HepG2 (cell line): ENCODE data around the gene ADRA2B. TPM values are rescaled to one million over a fixed set of nuclear protein-coding genes. Genes with fewer than 3 reads are reported as not detected.

ENCODE experiments used
- ATAC-seq: fragments of 200-7000 bp; cut with Tn5 transposase; 3 replicates; pipeline ENCODE4 v1.9.1; 2020; ENCODE audit warnings: mild to moderate bottlenecking, moderate library complexity
- BruUV-seq: library from RNA; stranded (reverse); fragments of 400-500 nt; replicated peaks from 2 replicates; lab custom pipeline; 2021; lab: Mats Ljungman, UMichigan
- CTCF ChIA-PET: fragments of 300-600 bp; formaldehyde crosslinking; extraction: SDS; loops from one replicate; lab custom pipeline; 2021; ENCODE audit warnings: low total read pairs, inconsistent platforms, low intra/inter-chr PET ratio; lab: Yijun Ruan, JAX
- POLR2A ChIA-PET: fragments of 350-600 bp; sonication (Branson Sonifier 250); formaldehyde crosslinking; loops from one replicate; lab custom pipeline; 2020; ENCODE audit warnings: antibody characterized with exemption, inconsistent platforms; lab: Yijun Ruan, JAX
- DNase-seq: peaks from one replicate; pipeline ENCODE4 v3.0.0-alpha.2; 2015; ENCODE audit warnings: low spot score
- FAIRE-seq: peaks from 3 replicates; lab custom pipeline; 2011; peaks lifted over from hg19 to GRCh38; lab: Jason Lieb, UNC
- H2AFZ ChIP-seq: one replicate; pipeline ENCODE4 v1.6.1; 2011; ENCODE audit warnings: low read length, inconsistent platforms
- H3K27ac ChIP-seq: fragments of 300-600 bp; 3 replicates; pipeline ENCODE4 v1.8.0; 2011; ENCODE audit warnings: mixed run types, mild to moderate bottlenecking, mixed read lengths, low read length, inconsistent platforms; ENCODE audit not compliant: insufficient read depth; ENCODE audit errors: extremely low read length
- H3K27me3 ChIP-seq, 2 experiments: fragments of 200-600 bp in 1 of 2; 2 replicates in 1 of 2; 3 replicates in 1 of 2; pipeline versions ENCODE4 v1.6.0 to v1.8.0; 2011; ENCODE audit warnings: low read length in 2 of 2, mild to moderate bottlenecking in 2 of 2, moderate library complexity in 2 of 2, inconsistent platforms in 1 of 2; ENCODE audit not compliant: insufficient read depth in 2 of 2, control insufficient read depth in 1 of 2
- H3K36me3 ChIP-seq, 2 experiments: fragments of 200-600 bp in 1 of 2; replicated peaks in 1 of 2; 2 replicates in 1 of 2; 3 replicates in 1 of 2; pipeline versions ENCODE4 v1.5.1 to v1.8.0; 2011; ENCODE audit warnings: low read length in 2 of 2, inconsistent platforms in 1 of 2; ENCODE audit not compliant: insufficient read depth in 2 of 2, control insufficient read depth in 1 of 2
- H3K4me1 ChIP-seq: 2 replicates; pipeline ENCODE4 v1.5.1; 2012; ENCODE audit warnings: low read length, inconsistent platforms; ENCODE audit not compliant: insufficient read depth
- H3K4me2 ChIP-seq: 2 replicates; pipeline ENCODE4 v1.6.0; 2011; ENCODE audit warnings: low read depth, low read length, inconsistent platforms
- H3K4me3 ChIP-seq, 3 experiments: fragments of 200-600 bp in 1 of 3; sonication (generic), shearing (Covaris generic) in 1 of 3; replicated peaks in 1 of 3; 2 replicates each; pipeline ENCODE4 v1.5.1; 2011 to 2016; ENCODE audit warnings: low read length in 3 of 3, inconsistent platforms in 2 of 3, low read depth in 2 of 3, mild to moderate bottlenecking in 2 of 3, control low read depth in 1 of 3, mixed read lengths in 1 of 3; ENCODE audit not compliant: insufficient read depth in 1 of 3
- H3K79me2 ChIP-seq: one replicate; pipeline ENCODE4 v1.6.1; 2011; ENCODE audit warnings: low read length, inconsistent platforms; ENCODE audit not compliant: insufficient read depth
- H3K9ac ChIP-seq: 2 replicates; pipeline ENCODE4 v1.6.0; 2011; ENCODE audit warnings: mild to moderate bottlenecking, low read depth, low read length, inconsistent platforms; ENCODE audit not compliant: insufficient read depth
- H3K9me3 ChIP-seq: 2 replicates; pipeline ENCODE4 v1.5.1; 2012; ENCODE audit warnings: mild to moderate bottlenecking, low read length
- H4K20me1 ChIP-seq: 2 replicates; pipeline ENCODE4 v1.6.0; 2011; ENCODE audit warnings: inconsistent platforms, mild to moderate bottlenecking, low read length, moderate library complexity; ENCODE audit not compliant: insufficient read depth
- ADNP ChIP-seq: sonication (generic); formaldehyde crosslinking; IDR thresholded peaks from 2 replicates; pipeline ENCODE4 v1.4.0; 2020; ENCODE audit warnings: missing genetic modification reagents
- ARNT ChIP-seq: fragments of 450-650 bp; IDR thresholded peaks from 2 replicates; pipeline ENCODE4 v1.6.1; 2017
- ATF3 ChIP-seq: sonication (generic); formaldehyde crosslinking; IDR thresholded peaks from 2 replicates; pipeline ENCODE4 v1.4.0; 2020; ENCODE audit warnings: missing genetic modification reagents
- FIP1L1 ChIP-seq: fragments of 200-400 bp; formaldehyde crosslinking; IDR thresholded peaks from 2 replicates; pipeline ENCODE4 v1.6.1; 2018; ENCODE audit warnings: low read depth, mild to moderate bottlenecking, low read length, moderate library complexity, borderline replicate concordance; ENCODE audit not compliant: insufficient read depth
- HBP1 ChIP-seq: IDR thresholded peaks from 2 replicates; pipeline ENCODE4 v1.6.1; 2016; ENCODE audit warnings: low read depth, control low read depth
- HNRNPK ChIP-seq: fragments of 200-400 bp; formaldehyde crosslinking; IDR thresholded peaks from 2 replicates; pipeline ENCODE4 v1.6.1; 2018; ENCODE audit warnings: low read length, low read depth, moderate library complexity, mild to moderate bottlenecking; ENCODE audit not compliant: poor library complexity, severe bottlenecking
- KLF11 ChIP-seq: IDR thresholded peaks from 2 replicates; pipeline ENCODE4 v1.6.1; 2016; ENCODE audit warnings: missing compliant biosample characterization
- MLLT10 ChIP-seq: sonication (generic); formaldehyde crosslinking; IDR thresholded peaks from 2 replicates; pipeline ENCODE4 v1.4.0; 2020; ENCODE audit warnings: missing genetic modification reagents
- ONECUT2 ChIP-seq: sonication (generic); formaldehyde crosslinking; IDR thresholded peaks from 2 replicates; pipeline ENCODE4 v1.4.0; 2020; ENCODE audit warnings: missing genetic modification reagents
- PHB2 ChIP-seq: fragments of 450-650 bp; IDR thresholded peaks from 2 replicates; pipeline ENCODE4 v1.6.1; 2018; ENCODE audit not compliant: partially characterized antibody
- POGZ ChIP-seq: sonication (generic); formaldehyde crosslinking; IDR thresholded peaks from 2 replicates; pipeline ENCODE4 v1.4.0; 2020; ENCODE audit warnings: mild to moderate bottlenecking, missing genetic modification reagents
- PPARG ChIP-seq: conservative IDR thresholded peaks from 2 replicates; pipeline ENCODE4 v1.6.1; 2016; ENCODE audit warnings: missing biosample characterization, missing genetic modification reagents
- STAG1 ChIP-seq: sonication (generic); formaldehyde crosslinking; IDR thresholded peaks from 2 replicates; pipeline ENCODE4 v1.4.0; 2020; ENCODE audit warnings: missing genetic modification reagents
- ZBTB37 ChIP-seq: sonication (generic); formaldehyde crosslinking; IDR thresholded peaks from 2 replicates; pipeline ENCODE4 v1.4.0; 2020; ENCODE audit warnings: mild to moderate bottlenecking, missing genetic modification reagents
- ZBTB39 ChIP-seq: sonication (generic); formaldehyde crosslinking; IDR thresholded peaks from 2 replicates; pipeline ENCODE4 v1.5.0; 2020; ENCODE audit warnings: missing genetic modification reagents
- ZNF121 ChIP-seq: sonication (generic); formaldehyde crosslinking; IDR thresholded peaks from 2 replicates; pipeline ENCODE4 v1.5.0; 2020; ENCODE audit warnings: mild to moderate bottlenecking, missing genetic modification reagents
- ZNF644 ChIP-seq: IDR thresholded peaks from 2 replicates; pipeline ENCODE4 v1.6.1; 2016; ENCODE audit warnings: low read depth
- ZNF772 ChIP-seq: sonication (generic); formaldehyde crosslinking; IDR thresholded peaks from 2 replicates; pipeline ENCODE4 v1.5.0; 2020; ENCODE audit warnings: mild to moderate bottlenecking, missing genetic modification reagents
- ZNF781 ChIP-seq: sonication (generic); formaldehyde crosslinking; IDR thresholded peaks from 2 replicates; pipeline ENCODE4 v1.5.1; 2020; ENCODE audit warnings: borderline replicate concordance, mild to moderate bottlenecking, missing genetic modification reagents; ENCODE audit errors: not compliant biosample characterization
- ZNF816 ChIP-seq: sonication (generic); formaldehyde crosslinking; IDR thresholded peaks from 2 replicates; pipeline ENCODE4 v1.8.0; 2022; ENCODE audit warnings: missing genetic modification reagents, mild to moderate bottlenecking, borderline replicate concordance
- WGBS: methylation state at CpG from one replicate; pipeline ENCODE4 v1.1.6; 2017; ENCODE audit warnings: low lambda C conversion rate; 5-methylcytosine and 5-hydroxymethylcytosine counted together
- in situ Hi-C: cut with HindIII; loops from 2 replicates; pipeline ENCODE4 v1.10.0; 2017; ENCODE audit warnings: low pct_unique_long_range_greater_than_20kb; ENCODE audit not compliant: extremely low pct_ligation_motif_present
- intact Hi-C: fragments of 100-400 bp; cut with micrococcal nuclease; formaldehyde crosslinking; loops from one replicate; pipeline ENCODE4 v1.10.0; 2022; ENCODE audit not compliant: unreplicated experiment
- polyA plus RNA-seq, 8 experiments: library from polyadenylated mRNA; depleted of rRNA in 3 of 8; stranded (reverse) in 7 of 8; unstranded in 1 of 8; fragments of >200 nt; fragmentation: Illumina TruSeq in 4 of 8; extraction: Trizol in 4 of 8; gene quantifications; 2 replicates each; pipeline versions ENCODE4 v1.2.1 to v1.2.3, GENCODE V29; 2011 to 2016; ENCODE audit warnings: low read depth in 4 of 8, missing spikeins in 1 of 8, mixed read lengths in 1 of 8; ENCODE audit not compliant: insufficient read depth in 1 of 8
- total RNA-seq, 5 experiments: library from RNA; depleted of rRNA; stranded (reverse); fragments of >200 nt; fragmentation: Illumina TruSeq; extraction: Trizol; gene quantifications; 2 replicates each; pipeline ENCODE4 v1.2.3, GENCODE V29; 2016; ENCODE audit warnings: low read depth in 1 of 5

ADRA2B gene
- total and polyA plus RNA-seq, 2 of the 13 experiments (the other 11 are each of a cell fraction or from before 2014, with no cell fraction given): not detected

- TF ChIP-seq ATF3 (CRISPR knock-in tag) (no peak), ZNF781 (CRISPR knock-in tag) (no peak), ARNT (no peak)
Observed at GRCh38 chr2:96136129-96136720, 19.9 kb upstream of the ADRA2B start (continued).

- POLR2A ChIA-PET: no interaction called here
- Histone ChIP-seq H3K4me1 (no peaks in the 10 kb centered on the region), H3K36me3 (no peaks in the 10 kb centered on the region), H4K20me1 (no peaks in the 10 kb centered on the region), H2AFZ (no peak overlapping the region), H3K4me2 (no peak overlapping the region), H3K27ac (no peak overlapping the region), H3K27me3 (peaks cover 29 to 73% of the 10 kb centered on the region in 2 experiments), H3K4me3 (no peak overlapping the region), H3K79me2 (no peaks in the 10 kb centered on the region), H3K9ac (no peak overlapping the region), H3K9me3 (no peaks in the 10 kb centered on the region)
- FAIRE-seq: no peak
- 33% methylated on average over 2 of the region's 5 CpGs for WGBS
- in situ Hi-C loops (loop anchor here (25.0 kb wide), 1 partner anchor 377 kb away; the partner anchor contains the start of gene NEURL3), intact Hi-C loops (no loop called here)
- CTCF ChIA-PET: interaction anchor here (0.6 kb wide), 1 partner anchor 143 kb away, joined by 3 read pairs; no protein-coding TSS in a partner anchor
- DNase-seq: no peak
- ATAC-seq: no peak
- no TSS peak for BruUV-seq
- no peak for TF ChIP-seq FIP1L1
- no peak for TF ChIP-seq ZNF644 (CRISPR knock-in tag)
- TF ChIP-seq POGZ (CRISPR knock-in tag): no peak
- no peak for TF ChIP-seq ZBTB37 (CRISPR knock-in tag)
- no peak for TF ChIP-seq MLLT10 (CRISPR knock-in tag)
- no peak for TF ChIP-seq ZNF772 (CRISPR knock-in tag)
- TF ChIP-seq KLF11 (CRISPR knock-in tag): no peak
- no peak for TF ChIP-seq ADNP (CRISPR knock-in tag)
- no peak for TF ChIP-seq ZNF121 (CRISPR knock-in tag)
- TF ChIP-seq STAG1 (CRISPR knock-in tag): no peak
- no peak for TF ChIP-seq PPARG (CRISPR knock-in tag)
- TF ChIP-seq HNRNPK: no peak
- no peak for TF ChIP-seq HBP1 (CRISPR knock-in tag)
- TF ChIP-seq PHB2: no peak
- no peak for TF ChIP-seq ONECUT2 (CRISPR knock-in tag)
- TF ChIP-seq ZBTB39 (CRISPR knock-in tag): no peak
- no peak for TF ChIP-seq ZNF816 (CRISPR knock-in tag)
Observed at GRCh38 chr2:96135621-96136020, 19.2 kb upstream of the ADRA2B start.
